Fibroblast of lung (primary cell): ENCODE results near the gene AP2B1. TPM values are rescaled to one million over a fixed set of nuclear protein-coding genes. Genes with fewer than 3 reads are reported as not detected.

Source experiments
- DNase-seq, 2 donors: peaks; one replicate each; pipeline versions ENCODE4 v3.0.0 to v3.0.0-alpha.2; 2010; ENCODE audit warnings: low read depth in 2 of 2
- H2AFZ ChIP-seq: 2 replicates; pipeline ENCODE4 v1.5.1; 2012; ENCODE audit warnings: low read length, control low read depth, inconsistent platforms
- H3K27ac ChIP-seq: 2 replicates; pipeline ENCODE4 v1.5.1; 2011; ENCODE audit warnings: low read length, control low read depth; ENCODE audit not compliant: insufficient read depth
- H3K27me3 ChIP-seq: 2 replicates; pipeline ENCODE4 v1.5.1; 2011; ENCODE audit warnings: mild to moderate bottlenecking, low read length; ENCODE audit not compliant: control insufficient read depth, insufficient read depth
- H3K36me3 ChIP-seq: 2 replicates; pipeline ENCODE4 v1.5.1; 2011; ENCODE audit warnings: low read length; ENCODE audit not compliant: control insufficient read depth, insufficient read depth
- H3K4me1 ChIP-seq: 2 replicates; pipeline ENCODE4 v1.5.1; 2011; ENCODE audit warnings: low read length; ENCODE audit not compliant: control insufficient read depth, insufficient read depth; ENCODE audit errors: extremely low read depth
- H3K4me2 ChIP-seq: 2 replicates; pipeline ENCODE4 v1.5.1; 2011; ENCODE audit warnings: low read length, control low read depth; ENCODE audit not compliant: insufficient read depth; ENCODE audit errors: extremely low read depth
- H3K4me3 ChIP-seq, 4 experiments: fragments of 200-600 bp in 1 of 4; sonication (generic) in 1 of 4; replicated peaks in 1 of 4; 2 replicates each; pipeline ENCODE4 v1.5.1; 2011 to 2016; ENCODE audit warnings: low read length in 4 of 4, low read depth in 3 of 4, mild to moderate bottlenecking in 3 of 4, control low read depth in 2 of 4, inconsistent platforms in 1 of 4, mixed read lengths in 1 of 4; ENCODE audit not compliant: insufficient read depth in 1 of 4; ENCODE audit errors: control extremely low read depth in 1 of 4
- H3K79me2 ChIP-seq: 2 replicates; pipeline ENCODE4 v1.5.1; 2012; ENCODE audit warnings: mild to moderate bottlenecking, low read length, inconsistent platforms; ENCODE audit not compliant: control insufficient read depth, insufficient read depth
- H3K9ac ChIP-seq: 2 replicates; pipeline ENCODE4 v1.5.1; 2011; ENCODE audit warnings: mild to moderate bottlenecking, low read length, control low read depth; ENCODE audit not compliant: insufficient read depth
- H3K9me3 ChIP-seq: 2 replicates; pipeline ENCODE4 v1.5.1; 2012; ENCODE audit warnings: low read depth, low read length; ENCODE audit not compliant: control insufficient read depth, insufficient read depth
- H4K20me1 ChIP-seq: 2 replicates; pipeline ENCODE4 v1.5.1; 2011; ENCODE audit warnings: low read length; ENCODE audit not compliant: control insufficient read depth, insufficient read depth; ENCODE audit errors: extremely low read depth
- CTCF ChIP-seq, 2 donors: IDR thresholded peaks in 1 of 2; conservative IDR thresholded peaks in 1 of 2; 1 replicate in 1 of 2; 2 replicates in 1 of 2; pipeline ENCODE4 v1.5.1; 2011 to 2012; ENCODE audit warnings: low read length in 2 of 2, control low read depth in 1 of 2, inconsistent platforms in 1 of 2, low read depth in 1 of 2, mild to moderate bottlenecking in 1 of 2
- EZH2 ChIP-seq: IDR thresholded peaks from 2 replicates; pipeline ENCODE4 v1.5.1; 2012; ENCODE audit warnings: low read length, control low read depth, mild to moderate bottlenecking; ENCODE audit errors: missing control alignments
- polyA plus RNA-seq, 2 donors: library from polyadenylated mRNA; depleted of rRNA in 1 of 2; stranded (reverse) in 1 of 2; unstranded in 1 of 2; fragments of >200 nt; gene quantifications; 2 replicates each; pipeline ENCODE4 v1.2.1, GENCODE V29; 2011 to 2012; ENCODE audit warnings: missing spikeins in 1 of 2
- total RNA-seq: library from RNA; depleted of rRNA; stranded (reverse); fragments of >200 nt; gene quantifications from 2 replicates; pipeline ENCODE4 v1.2.1, GENCODE V29; 2014

Gene AP2B1
- total and polyA plus RNA-seq, 2 donors (not counting 1 experiment from before 2014, with no cell fraction given): 109 to 236 TPM

- no peak for DNase-seq
- Histone ChIP-seq H3K79me2 (no peaks in the 10 kb centered on the region), H3K4me3 (no peak overlapping the region), H4K20me1 (no peaks in the 10 kb centered on the region), H3K27ac (no peak overlapping the region), H3K9ac (no peak overlapping the region), H3K4me2 (no peak overlapping the region), H3K36me3 (no peaks in the 10 kb centered on the region), H3K9me3 (no peaks in the 10 kb centered on the region), H3K4me1 (peaks cover 10% of the 10 kb centered on the region), H2AFZ (no peak overlapping the region), H3K27me3 (peaks cover 17% of the 10 kb centered on the region)
- TF ChIP-seq CTCF (conservative IDR thresholded peaks at IDR 0.05 in 1 of 2, IDR thresholded peaks at IDR 0.05 in 1 of 2; ENCODE audit: low read depth in 1 of 2, low read length in 2 of 2) (no peak), EZH2 (no peak)
Measured at GRCh38 chr17:35773129-35773528, 186.0 kb downstream of the AP2B1 start.

GRCh38 chr17:35773679-35774425, 186.7 kb downstream of the AP2B1 start:
- DNase-seq: peak in 1 of 2 donors; percentile 50
- peaks cover 15% of the 10 kb centered on the region for H3K27me3 ChIP-seq
- no peak overlapping the region for H2AFZ ChIP-seq
- H3K4me1 ChIP-seq: peaks cover 14% of the 10 kb centered on the region
- H3K27ac ChIP-seq: no peak overlapping the region
- H4K20me1 ChIP-seq: no peaks in the 10 kb centered on the region
- H3K9ac ChIP-seq: no peak overlapping the region
- no peaks in the 10 kb centered on the region for H3K36me3 ChIP-seq
- H3K9me3 ChIP-seq: no peaks in the 10 kb centered on the region
- no peak overlapping the region for H3K4me3 ChIP-seq
- no peak overlapping the region for H3K4me2 ChIP-seq
- TF ChIP-seq EZH2: no peak
- no peak for TF ChIP-seq CTCF (conservative IDR thresholded peaks at IDR 0.05 in 1 of 2, IDR thresholded peaks at IDR 0.05 in 1 of 2; ENCODE audit: low read depth in 1 of 2, low read length in 2 of 2)
- no peaks in the 10 kb centered on the region for H3K79me2 ChIP-seq

- no peaks in the 10 kb centered on the region for H3K79me2 ChIP-seq
- H3K27me3 ChIP-seq: peaks cover 11% of the 10 kb centered on the region
- TF ChIP-seq CTCF (conservative IDR thresholded peaks at IDR 0.05 in 1 of 2, IDR thresholded peaks at IDR 0.05 in 1 of 2; ENCODE audit: low read depth in 1 of 2, low read length in 2 of 2) (no peak), EZH2 (no peak)
- DNase-seq: peak; percentile 75 to 80
- no peak overlapping the region for H3K4me2 ChIP-seq
- no peak overlapping the region for H3K27ac ChIP-seq
- no peaks in the 10 kb centered on the region for H4K20me1 ChIP-seq
- H3K36me3 ChIP-seq: no peaks in the 10 kb centered on the region
- H2AFZ ChIP-seq: no peak overlapping the region
- H3K4me1 ChIP-seq: peaks cover 14% of the 10 kb centered on the region
- H3K9ac ChIP-seq: no peak overlapping the region
- no peaks in the 10 kb centered on the region for H3K9me3 ChIP-seq
- H3K4me3 ChIP-seq: no peak overlapping the region
Measured at GRCh38 chr17:35774499-35774898, 187.4 kb downstream of the AP2B1 start.
